HG03280 (cell line): ENCODE results near the gene LTA4H.

Experiments
- ATAC-seq: cut with Tn5 transposase; IDR thresholded peaks from one replicate; pipeline ENCODE4 v1.9.1; 2021; ENCODE audit warnings: mild to moderate bottlenecking, moderate library complexity; ENCODE audit not compliant: unreplicated experiment

Gene LTA4H

GRCh38 chr12:96036765-96037455 lies 1.5 kb upstream of the LTA4H start:
- no peak for ATAC-seq

- no peak for ATAC-seq
Observed at GRCh38 chr12:96034621-96035282, 635 bp downstream of the LTA4H start.

GRCh38 chr12:96033549-96034389 lies 1.6 kb downstream of the LTA4H start:
- no peak for ATAC-seq

- ATAC-seq: no peak
Observed at GRCh38 chr12:96029826-96030225, 5.6 kb downstream of the LTA4H start.

- ATAC-seq: no peak
Observed at GRCh38 chr12:96028538-96028937, 6.8 kb downstream of the LTA4H start.

- no peak for ATAC-seq
Observed at GRCh38 chr12:96026331-96026730, 9.1 kb downstream of the LTA4H start.

GRCh38 chr12:96025518-96025917 lies 9.9 kb downstream of the LTA4H start:
- ATAC-seq: no peak

GRCh38 chr12:96020314-96021003 lies 14.9 kb downstream of the LTA4H start:
- ATAC-seq: peak; percentile 82

GRCh38 chr12:96015672-96016071 lies 19.7 kb downstream of the LTA4H start:
- ATAC-seq: no peak

- no peak for ATAC-seq
Observed at GRCh38 chr12:96014943-96015599, 20.3 kb downstream of the LTA4H start.

- no peak for ATAC-seq
Observed at GRCh38 chr12:96007729-96008128, 27.7 kb downstream of the LTA4H start.

GRCh38 chr12:96006727-96007126 lies 28.7 kb downstream of the LTA4H start:
- ATAC-seq: no peak

- ATAC-seq: no peak
Observed at GRCh38 chr12:96000858-96001257, 34.5 kb downstream of the LTA4H start.

GRCh38 chr12:95999484-95999883 lies 35.9 kb downstream of the LTA4H start:
- ATAC-seq: no peak

GRCh38 chr12:95998611-95999286 lies 36.6 kb downstream of the LTA4H start:
- peak; percentile 94 for ATAC-seq

GRCh38 chr12:95997911-95998510 lies 37.4 kb downstream of the LTA4H start:
- ATAC-seq: no peak

- ATAC-seq: no peak
Observed at GRCh38 chr12:95997276-95997675, 38.1 kb downstream of the LTA4H start.

GRCh38 chr12:95996034-95996658 lies 39.2 kb downstream of the LTA4H start, which contains the start of gene HAL:
HAL (minus strand) TSS chr12:95996344; CDS start chr12:95995910, 434 bp downstream.
- no peak for ATAC-seq
